A549 (cell line): Measurements from ENCODE around the gene AFG1L. TPM values are rescaled to one million over a fixed set of nuclear protein-coding genes. Genes with fewer than 3 reads are reported as not detected.

Experiments used
- ATAC-seq, 2 experiments: fragments of 200-7000 bp in 1 of 2; fragments of >200 bp in 1 of 2; cut with Nextera tagmentation in 1 of 2; cut with Tn5 transposase in 1 of 2; 3 replicates each; pipeline versions ENCODE4 v1.8.0 to v1.9.1; 2018 to 2020; ENCODE audit warnings: mild to moderate bottlenecking in 1 of 2, moderate library complexity in 1 of 2
- CTCF ChIA-PET: fragments of 300-600 bp; sonication (Branson Sonifier 250); formaldehyde crosslinking; extraction: SDS; loops from one replicate; lab custom pipeline; 2021; ENCODE audit warnings: antibody characterized with exemption, inconsistent platforms; lab: Yijun Ruan, JAX
- POLR2A ChIA-PET: fragments of 350-600 bp; formaldehyde crosslinking; extraction: SDS; loops from one replicate; lab custom pipeline; 2021; ENCODE audit warnings: antibody characterized with exemption, inconsistent platforms; lab: Yijun Ruan, JAX
- DNase-seq, 2 experiments: peaks; one replicate each; pipeline versions ENCODE4 v3.0.0 to v3.0.0-alpha.2; 2011 to 2016; ENCODE audit warnings: low read depth in 1 of 2, low spot score in 1 of 2
- FAIRE-seq: peaks from 2 replicates; lab custom pipeline; 2011; peaks lifted over from hg19 to GRCh38; lab: Jason Lieb, UNC
- H3K27ac ChIP-seq, 2 experiments: fragments of >200 bp; sonication (Bioruptor Twin); formaldehyde crosslinking; 3 replicates each; pipeline ENCODE4 v1.5.1; 2016 to 2017
- H3K4me1 ChIP-seq: fragments of >200 bp; sonication (Bioruptor Twin); formaldehyde crosslinking; 3 replicates; pipeline ENCODE4 v1.6.1; 2016
- H3K4me2 ChIP-seq: fragments of >200 bp; sonication (Bioruptor Twin); formaldehyde crosslinking; 3 replicates; pipeline ENCODE4 v1.6.1; 2016
- H3K4me3 ChIP-seq: fragments of >200 bp; sonication (Bioruptor Twin); formaldehyde crosslinking; 3 replicates; pipeline ENCODE4 v1.5.1; 2016
- H3K9me3 ChIP-seq: fragments of >200 bp; sonication (Bioruptor Twin); formaldehyde crosslinking; 3 replicates; pipeline ENCODE4 v1.6.1; 2016
- CBX8 ChIP-seq: fragments of 200-600 bp; sonication (generic); IDR thresholded peaks from 2 replicates; pipeline ENCODE4 v1.6.1; 2016
- CHD2 ChIP-seq: fragments of 150-350 bp; IDR thresholded peaks from 2 replicates; pipeline ENCODE4 v1.6.1; 2014; ENCODE audit warnings: low read length; ENCODE audit not compliant: partially characterized antibody
- CHD4 ChIP-seq: fragments of 200-600 bp; sonication (generic); IDR thresholded peaks from 2 replicates; pipeline ENCODE4 v1.6.1; 2016; ENCODE audit warnings: antibody characterized with exemption, mild to moderate bottlenecking, borderline replicate concordance
- CTCF ChIP-seq: fragments of >200 bp; sonication (Bioruptor Twin); formaldehyde crosslinking; IDR thresholded peaks from 3 replicates; pipeline ENCODE4 v1.5.1; 2016
- EP300 ChIP-seq, 2 experiments: fragments of >200 bp; sonication (Bioruptor Twin); formaldehyde crosslinking; IDR thresholded peaks; 2 replicates in 1 of 2; 3 replicates in 1 of 2; pipeline ENCODE4 v1.6.1; 2016 to 2017
- FOSB ChIP-seq: fragments of 250-450 bp; sonication (Bioruptor Pico); IDR thresholded peaks from 2 replicates; pipeline ENCODE4 v1.5.0; 2020; ENCODE audit warnings: mild to moderate bottlenecking, moderate library complexity
- FOSL2 ChIP-seq, 2 experiments: fragments of 450-650 bp in 1 of 2; fragments of >200 bp in 1 of 2; sonication (Bioruptor Twin) in 1 of 2; formaldehyde crosslinking; IDR thresholded peaks; 2 replicates each; pipeline versions ENCODE4 v1.5.0 to v1.6.1; 2016 to 2020; ENCODE audit warnings: mild to moderate bottlenecking in 1 of 2, moderate library complexity in 1 of 2
- GATA3 ChIP-seq: IDR thresholded peaks from 2 replicates; pipeline ENCODE4 v1.6.1; 2012; ENCODE audit warnings: borderline replicate concordance
- HDAC2 ChIP-seq: fragments of 200-600 bp; sonication (generic); IDR thresholded peaks from 2 replicates; pipeline ENCODE4 v1.6.1; 2016
- HMGXB4 ChIP-seq: fragments of 250-450 bp; sonication (Bioruptor Pico); IDR thresholded peaks from 2 replicates; pipeline ENCODE4 v1.5.0; 2021; ENCODE audit warnings: mild to moderate bottlenecking, moderate library complexity, borderline replicate concordance
- HOXA7 ChIP-seq: fragments of 250-450 bp; sonication (Bioruptor Pico); IDR thresholded peaks from 2 replicates; pipeline ENCODE4 v1.5.0; 2020; ENCODE audit warnings: mild to moderate bottlenecking, moderate library complexity
- HOXB13 ChIP-seq: fragments of 250-450 bp; sonication (Bioruptor Pico); IDR thresholded peaks from 2 replicates; pipeline ENCODE4 v1.5.0; 2020; ENCODE audit warnings: low read depth, mild to moderate bottlenecking, moderate library complexity
- HOXB5 ChIP-seq: fragments of 250-450 bp; sonication (Bioruptor Pico); IDR thresholded peaks from 2 replicates; pipeline ENCODE4 v1.5.0; 2020; ENCODE audit warnings: mild to moderate bottlenecking, moderate library complexity
- JUN ChIP-seq, 2 experiments: fragments of >200 bp; sonication (Bioruptor Twin); formaldehyde crosslinking; IDR thresholded peaks; 2 replicates in 1 of 2; 3 replicates in 1 of 2; pipeline ENCODE4 v1.6.1; 2016 to 2017
- JUNB ChIP-seq: fragments of >200 bp; sonication (Bioruptor Twin); formaldehyde crosslinking; IDR thresholded peaks from 2 replicates; pipeline ENCODE4 v1.6.1; 2016
- KDM1A ChIP-seq: fragments of 200-600 bp; sonication (generic); IDR thresholded peaks from 2 replicates; pipeline ENCODE4 v1.6.1; 2016; ENCODE audit warnings: low read depth, mild to moderate bottlenecking
- KDM5A ChIP-seq: fragments of 200-600 bp; sonication (generic); IDR thresholded peaks from 2 replicates; pipeline ENCODE4 v1.6.1; 2016; ENCODE audit warnings: antibody characterized with exemption, mild to moderate bottlenecking
- MAX ChIP-seq: IDR thresholded peaks from 2 replicates; pipeline ENCODE4 v1.6.1; 2012
- NR3C1 ChIP-seq: fragments of >200 bp; sonication (Bioruptor Twin); formaldehyde crosslinking; IDR thresholded peaks from 3 replicates; pipeline ENCODE4 v1.6.1; 2017
- PBX3 ChIP-seq: IDR thresholded peaks from 2 replicates; pipeline ENCODE4 v1.6.1; 2012
- RAD21 ChIP-seq, 2 experiments: fragments of >200 bp in 1 of 2; sonication (Bioruptor Twin) in 1 of 2; formaldehyde crosslinking in 1 of 2; IDR thresholded peaks in 1 of 2; conservative IDR thresholded peaks in 1 of 2; 2 replicates in 1 of 2; 3 replicates in 1 of 2; pipeline ENCODE4 v1.6.1; 2012 to 2018; ENCODE audit warnings: inconsistent platforms in 1 of 2
- RARB ChIP-seq: fragments of 250-450 bp; sonication (Bioruptor Pico); IDR thresholded peaks from 2 replicates; pipeline ENCODE4 v1.8.0; 2021; ENCODE audit warnings: mild to moderate bottlenecking, moderate library complexity
- RCOR1 ChIP-seq: fragments of 150-350 bp; IDR thresholded peaks from 2 replicates; pipeline ENCODE4 v1.6.1; 2014; ENCODE audit warnings: antibody characterized with exemption, low read length, low read depth
- RNF2 ChIP-seq: fragments of 200-600 bp; sonication (generic); IDR thresholded peaks from 2 replicates; pipeline ENCODE4 v1.6.1; 2016; ENCODE audit warnings: low read depth, mild to moderate bottlenecking, antibody characterized with exemption, moderate library complexity, borderline replicate concordance
- TFCP2L1 ChIP-seq: fragments of 250-450 bp; sonication (Bioruptor Pico); IDR thresholded peaks from 2 replicates; pipeline ENCODE4 v1.5.0; 2021; ENCODE audit warnings: mild to moderate bottlenecking
- USF2 ChIP-seq: fragments of 450-650 bp; IDR thresholded peaks from 2 replicates; pipeline ENCODE4 v1.6.1; 2014; ENCODE audit warnings: antibody characterized with exemption
- WGBS: methylation state at CpG from one replicate; pipeline ENCODE4 v1.1.6; 2017; ENCODE audit errors: missing lambda C conversion rate; 5-methylcytosine and 5-hydroxymethylcytosine counted together
- polyA plus RNA-seq, 4 experiments: library from polyadenylated mRNA; depleted of rRNA in 3 of 4; stranded (reverse); fragments of >200 nt; fragmentation: RNase III in 1 of 4; extraction: RNeasy Plus Mini Kit Qiagen cat#74134 plus additional on column Dnase treatment in 1 of 4; gene quantifications; 2 replicates in 3 of 4; 3 replicates in 1 of 4; pipeline ENCODE4 v1.2.3, GENCODE V29; 2011 to 2017
- TF ChIP-seq, protein P1 (sequence below): fragments of 200-600 bp; sonication (generic); IDR thresholded peaks from 2 replicates; pipeline ENCODE4 v1.6.1; 2016; ENCODE audit warnings: antibody characterized with exemption, mild to moderate bottlenecking, moderate library complexity

Gene AFG1L
- polyA plus RNA-seq, 2 of the 4 experiments (the other 2 are of a cell fraction), result 1.3 to 2.3 TPM

GRCh38 chr6:108565893-108566292, 271.0 kb downstream of the AFG1L start:
- peak overlapping the region; percentile 9; the same call in 1 of the 3 replicates for H3K4me2 ChIP-seq
- TF ChIP-seq EP300 (IDR thresholded peaks at IDR 0.05) (no peak), JUN (IDR thresholded peaks at IDR 0.05) (no peak), FOSL2 (IDR thresholded peaks at IDR 0.05) (no peak), FOSL2 (CRISPR knock-in tag; IDR thresholded peaks at IDR 0.05) (no peak), KDM5A (no peak), USF2 (no peak), CTCF (no peak), GATA3 (no peak), HDAC2 (no peak), RNF2 (no peak), RCOR1 (no peak), HOXB5 (CRISPR knock-in tag) (no peak), CBX8 (no peak), HMGXB4 (CRISPR knock-in tag) (no peak), NR3C1 (no peak), CHD4 (no peak), RARB (CRISPR knock-in tag) (no peak), KDM1A (no peak), PBX3 (no peak), RAD21 (conservative IDR thresholded peaks at IDR 0.05 in 1 of 2, IDR thresholded peaks at IDR 0.05 in 1 of 2) (no peak), TFCP2L1 (CRISPR knock-in tag) (no peak)
- no peak for FAIRE-seq
- peaks cover 35% of the 10 kb centered on the region; the same call in 2 of the 3 replicates for H3K4me1 ChIP-seq
- DNase-seq, result no peak
- POLR2A ChIA-PET, result no interaction called here
- H3K9me3 ChIP-seq, result no peaks in the 10 kb centered on the region
- no peak for ATAC-seq
- no peak overlapping the region for H3K4me3 ChIP-seq
- no peak overlapping the region for H3K27ac ChIP-seq
- 38% methylated on average over 4 of the region's 4 CpGs for WGBS
- CTCF ChIA-PET, result no interaction called here

DNA sequence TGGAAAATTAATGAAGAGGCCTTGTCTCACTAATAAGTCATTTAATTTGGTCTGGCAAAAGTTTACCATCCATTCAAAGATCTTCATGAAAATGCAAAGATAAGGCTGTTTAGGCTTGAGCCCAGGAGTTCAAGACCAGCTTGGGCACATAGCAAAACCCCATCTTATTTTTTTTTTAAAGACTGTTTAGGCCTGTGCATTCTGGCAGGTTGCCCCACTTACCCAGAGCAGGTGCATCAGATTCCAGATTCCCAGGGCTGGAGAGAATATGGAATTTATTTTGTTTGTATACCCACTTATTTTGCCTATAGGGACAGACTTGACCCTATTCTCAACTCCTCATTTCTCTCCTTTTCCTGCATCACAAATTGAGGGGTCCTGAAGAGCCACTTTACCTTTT, 271.6 kb downstream of the AFG1L start:
- ChIA-PET CTCF (interaction anchor here (0.9 kb wide), 1 partner anchor 25 kb away, joined by 3 read pairs; no protein-coding TSS in a partner anchor), POLR2A (no interaction called here)
- Histone ChIP-seq H3K4me1 (peaks cover 35% of the 10 kb centered on the region; the same call in 2 of the 3 replicates), H3K27ac (no peak overlapping the region), H3K9me3 (no peaks in the 10 kb centered on the region), H3K4me2 (no peak overlapping the region), H3K4me3 (no peak overlapping the region)
- no peak for FAIRE-seq
- DNase-seq, result no peak
- no peak for ATAC-seq
- TF ChIP-seq RAD21 (conservative IDR thresholded peaks at IDR 0.05 in 1 of 2, IDR thresholded peaks at IDR 0.05 in 1 of 2), result no peak
- TF ChIP-seq, protein P1, sequence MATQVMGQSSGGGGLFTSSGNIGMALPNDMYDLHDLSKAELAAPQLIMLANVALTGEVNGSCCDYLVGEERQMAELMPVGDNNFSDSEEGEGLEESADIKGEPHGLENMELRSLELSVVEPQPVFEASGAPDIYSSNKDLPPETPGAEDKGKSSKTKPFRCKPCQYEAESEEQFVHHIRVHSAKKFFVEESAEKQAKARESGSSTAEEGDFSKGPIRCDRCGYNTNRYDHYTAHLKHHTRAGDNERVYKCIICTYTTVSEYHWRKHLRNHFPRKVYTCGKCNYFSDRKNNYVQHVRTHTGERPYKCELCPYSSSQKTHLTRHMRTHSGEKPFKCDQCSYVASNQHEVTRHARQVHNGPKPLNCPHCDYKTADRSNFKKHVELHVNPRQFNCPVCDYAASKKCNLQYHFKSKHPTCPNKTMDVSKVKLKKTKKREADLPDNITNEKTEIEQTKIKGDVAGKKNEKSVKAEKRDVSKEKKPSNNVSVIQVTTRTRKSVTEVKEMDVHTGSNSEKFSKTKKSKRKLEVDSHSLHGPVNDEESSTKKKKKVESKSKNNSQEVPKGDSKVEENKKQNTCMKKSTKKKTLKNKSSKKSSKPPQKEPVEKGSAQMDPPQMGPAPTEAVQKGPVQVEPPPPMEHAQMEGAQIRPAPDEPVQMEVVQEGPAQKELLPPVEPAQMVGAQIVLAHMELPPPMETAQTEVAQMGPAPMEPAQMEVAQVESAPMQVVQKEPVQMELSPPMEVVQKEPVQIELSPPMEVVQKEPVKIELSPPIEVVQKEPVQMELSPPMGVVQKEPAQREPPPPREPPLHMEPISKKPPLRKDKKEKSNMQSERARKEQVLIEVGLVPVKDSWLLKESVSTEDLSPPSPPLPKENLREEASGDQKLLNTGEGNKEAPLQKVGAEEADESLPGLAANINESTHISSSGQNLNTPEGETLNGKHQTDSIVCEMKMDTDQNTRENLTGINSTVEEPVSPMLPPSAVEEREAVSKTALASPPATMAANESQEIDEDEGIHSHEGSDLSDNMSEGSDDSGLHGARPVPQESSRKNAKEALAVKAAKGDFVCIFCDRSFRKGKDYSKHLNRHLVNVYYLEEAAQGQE, result no peak
- no peak for TF ChIP-seq JUNB
- no peak for TF ChIP-seq JUN (IDR thresholded peaks at IDR 0.05)
- TF ChIP-seq CTCF, result no peak
- TF ChIP-seq HOXA7 (CRISPR knock-in tag), result no peak
- no peak for TF ChIP-seq FOSB
- TF ChIP-seq CHD2, result no peak
- no peak for TF ChIP-seq FOSL2 (IDR thresholded peaks at IDR 0.05)
- no peak for TF ChIP-seq FOSL2 (CRISPR knock-in tag; IDR thresholded peaks at IDR 0.05)
- no peak for TF ChIP-seq MAX
- TF ChIP-seq HOXB13 (CRISPR knock-in tag), result no peak
